AG09319 (cell line): ENCODE results near the gene CARNS1.

Source experiments
- DNase-seq: peaks from one replicate; pipeline ENCODE4 v3.0.0-alpha.2; 2010; ENCODE audit warnings: low read depth; ENCODE audit errors: extremely low read depth
- TF ChIP-seq, protein P1 (sequence below): IDR thresholded peaks from 2 replicates; pipeline ENCODE4 v1.5.1; 2011; ENCODE audit warnings: low read depth, mild to moderate bottlenecking, inconsistent platforms, low read length, moderate library complexity

CARNS1 gene, protein sequence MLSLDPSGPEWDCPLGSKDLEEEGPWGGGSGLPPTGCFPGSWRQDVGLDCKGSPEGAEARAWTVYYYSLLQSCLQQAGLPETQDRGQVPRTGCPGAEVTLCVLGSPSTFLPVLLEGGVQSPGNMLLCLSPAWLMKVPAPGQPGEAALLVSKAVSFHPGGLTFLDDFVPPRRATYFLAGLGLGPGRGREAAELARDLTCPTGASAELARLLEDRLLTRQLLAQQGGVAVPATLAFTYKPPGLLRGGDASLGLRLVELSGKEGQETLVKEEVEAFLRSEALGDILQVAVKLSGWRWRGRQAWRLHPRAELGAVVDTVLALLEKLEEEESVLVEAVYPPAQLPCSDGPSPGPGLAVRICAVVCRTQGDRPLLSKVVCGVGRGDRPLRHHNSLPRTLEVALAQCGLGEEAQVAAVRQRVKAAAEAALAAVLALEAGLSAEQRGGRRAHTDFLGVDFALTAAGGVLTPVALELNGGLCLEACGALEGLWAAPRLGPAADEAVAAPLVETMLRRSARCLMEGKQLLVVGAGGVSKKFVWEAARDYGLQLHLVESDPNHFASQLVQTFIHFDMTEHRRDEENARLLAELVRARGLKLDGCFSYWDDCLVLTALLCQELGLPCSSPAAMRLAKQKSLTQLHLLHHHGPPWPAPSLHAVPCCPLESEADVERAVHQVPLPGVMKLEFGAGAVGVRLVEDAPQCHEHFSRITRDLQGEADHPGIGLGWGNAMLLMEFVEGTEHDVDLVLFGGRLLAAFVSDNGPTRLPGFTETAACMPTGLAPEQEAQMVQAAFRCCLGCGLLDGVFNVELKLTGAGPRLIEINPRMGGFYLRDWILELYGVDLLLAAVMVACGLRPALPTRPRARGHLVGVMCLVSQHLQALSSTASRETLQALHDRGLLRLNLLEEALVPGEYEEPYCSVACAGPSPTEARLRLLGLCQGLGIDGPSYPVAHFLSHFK

DNA sequence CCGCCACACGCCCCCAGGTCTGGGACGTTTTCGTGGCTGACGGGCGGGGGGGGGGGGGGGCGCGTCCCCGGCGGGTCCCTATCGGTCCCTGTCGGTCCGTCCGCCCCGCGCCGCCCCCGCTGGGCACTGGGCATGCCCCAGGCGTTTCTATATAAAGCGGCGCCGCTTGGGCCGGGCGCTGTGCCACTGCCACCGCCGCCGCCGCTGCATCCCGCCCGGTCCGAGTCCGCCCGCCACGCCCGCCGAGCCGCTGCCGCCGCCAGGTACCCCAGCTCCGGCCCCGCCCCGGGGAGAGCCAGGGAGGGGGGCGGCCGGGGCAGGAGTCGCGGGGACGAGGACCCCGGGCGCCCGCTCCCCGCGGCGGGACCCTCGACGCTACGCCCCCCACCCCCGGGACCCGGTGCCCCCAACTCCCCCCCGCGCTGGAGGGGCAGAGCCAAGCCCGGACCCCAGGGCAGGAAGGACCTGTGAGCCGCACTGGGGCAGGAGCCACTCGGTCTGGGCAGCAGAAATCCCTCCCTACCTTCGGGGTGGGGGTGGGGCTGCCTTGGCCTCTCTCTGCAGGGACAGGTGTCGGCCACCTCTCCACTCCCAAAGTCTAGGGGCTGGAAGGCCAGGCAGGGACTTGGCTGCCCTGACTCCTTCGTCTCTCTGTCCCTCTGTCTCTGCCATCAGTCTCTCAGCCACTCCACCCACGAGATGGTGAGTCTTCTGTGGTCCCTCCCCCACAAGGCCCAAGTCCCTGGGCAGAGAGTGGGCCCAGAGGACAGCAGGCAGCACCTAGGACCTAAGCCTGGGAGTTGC lies at the start of gene CARNS1:
TSS of gene CARNS1 (plus strand) at position 178 of the 804 bp plus-strand sequence. CDS start at position 700, 522 bp downstream.
- no peak for DNase-seq
- TF ChIP-seq, protein P1, sequence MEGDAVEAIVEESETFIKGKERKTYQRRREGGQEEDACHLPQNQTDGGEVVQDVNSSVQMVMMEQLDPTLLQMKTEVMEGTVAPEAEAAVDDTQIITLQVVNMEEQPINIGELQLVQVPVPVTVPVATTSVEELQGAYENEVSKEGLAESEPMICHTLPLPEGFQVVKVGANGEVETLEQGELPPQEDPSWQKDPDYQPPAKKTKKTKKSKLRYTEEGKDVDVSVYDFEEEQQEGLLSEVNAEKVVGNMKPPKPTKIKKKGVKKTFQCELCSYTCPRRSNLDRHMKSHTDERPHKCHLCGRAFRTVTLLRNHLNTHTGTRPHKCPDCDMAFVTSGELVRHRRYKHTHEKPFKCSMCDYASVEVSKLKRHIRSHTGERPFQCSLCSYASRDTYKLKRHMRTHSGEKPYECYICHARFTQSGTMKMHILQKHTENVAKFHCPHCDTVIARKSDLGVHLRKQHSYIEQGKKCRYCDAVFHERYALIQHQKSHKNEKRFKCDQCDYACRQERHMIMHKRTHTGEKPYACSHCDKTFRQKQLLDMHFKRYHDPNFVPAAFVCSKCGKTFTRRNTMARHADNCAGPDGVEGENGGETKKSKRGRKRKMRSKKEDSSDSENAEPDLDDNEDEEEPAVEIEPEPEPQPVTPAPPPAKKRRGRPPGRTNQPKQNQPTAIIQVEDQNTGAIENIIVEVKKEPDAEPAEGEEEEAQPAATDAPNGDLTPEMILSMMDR = no peak

DNA sequence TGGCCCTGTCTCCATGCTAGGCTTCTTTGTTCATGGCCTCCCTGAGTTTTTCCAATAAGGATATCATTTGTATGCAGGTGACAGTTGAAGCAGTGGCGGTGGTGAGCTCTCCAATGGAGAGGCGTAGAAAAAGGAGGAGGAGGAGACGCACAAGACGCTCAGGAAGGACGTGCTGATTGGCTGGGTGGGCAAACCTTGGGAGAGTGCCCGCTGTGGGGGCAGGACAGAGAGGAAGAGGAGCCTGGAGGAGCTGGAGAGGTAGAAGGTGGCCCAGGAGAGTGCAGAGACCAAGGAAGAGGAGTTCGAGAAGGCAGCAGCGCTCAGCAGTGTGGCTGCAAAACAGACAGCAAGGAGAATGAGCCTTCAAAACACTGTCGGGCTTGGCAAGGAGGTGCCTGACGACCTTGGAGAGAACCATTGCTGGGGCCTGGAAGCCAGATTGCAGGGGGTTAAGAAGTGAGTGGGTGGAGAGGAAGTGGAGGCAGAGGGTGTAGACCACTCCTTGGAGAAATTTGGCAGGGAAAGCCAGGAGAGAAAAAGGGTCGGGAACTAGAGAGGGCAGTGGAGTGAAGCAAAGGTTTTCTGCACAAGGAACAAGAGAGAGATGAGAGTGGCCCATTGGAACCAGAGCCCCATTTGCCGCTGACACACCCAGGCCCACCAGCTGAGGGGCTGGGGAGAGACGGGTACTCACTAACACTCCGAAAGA lies 49.6 kb upstream of the CARNS1 start:
- no peak for DNase-seq
- TF ChIP-seq, protein P1 = no peak

DNA sequence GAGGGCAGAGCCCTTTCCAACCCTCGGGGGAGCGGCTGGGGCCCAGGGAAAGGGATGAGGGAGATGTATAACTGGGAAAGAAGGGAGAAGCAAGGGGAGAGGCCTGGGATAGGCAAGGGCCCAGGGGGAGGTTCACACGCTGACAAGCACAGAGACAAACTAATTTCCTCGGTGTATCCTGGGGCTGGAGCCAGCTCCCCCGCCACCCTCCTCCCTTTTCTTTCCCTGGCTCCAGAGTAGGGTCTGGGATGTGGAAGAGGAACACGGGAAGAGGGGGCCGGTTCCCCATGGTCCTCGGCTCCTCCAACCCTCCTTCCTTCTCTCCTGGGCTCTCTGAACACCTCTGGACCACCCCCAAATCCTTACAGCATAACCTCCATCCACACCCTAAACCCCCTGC lies 48.9 kb upstream of the CARNS1 start:
- TF ChIP-seq, protein P1 = no peak
- no peak for DNase-seq

DNA sequence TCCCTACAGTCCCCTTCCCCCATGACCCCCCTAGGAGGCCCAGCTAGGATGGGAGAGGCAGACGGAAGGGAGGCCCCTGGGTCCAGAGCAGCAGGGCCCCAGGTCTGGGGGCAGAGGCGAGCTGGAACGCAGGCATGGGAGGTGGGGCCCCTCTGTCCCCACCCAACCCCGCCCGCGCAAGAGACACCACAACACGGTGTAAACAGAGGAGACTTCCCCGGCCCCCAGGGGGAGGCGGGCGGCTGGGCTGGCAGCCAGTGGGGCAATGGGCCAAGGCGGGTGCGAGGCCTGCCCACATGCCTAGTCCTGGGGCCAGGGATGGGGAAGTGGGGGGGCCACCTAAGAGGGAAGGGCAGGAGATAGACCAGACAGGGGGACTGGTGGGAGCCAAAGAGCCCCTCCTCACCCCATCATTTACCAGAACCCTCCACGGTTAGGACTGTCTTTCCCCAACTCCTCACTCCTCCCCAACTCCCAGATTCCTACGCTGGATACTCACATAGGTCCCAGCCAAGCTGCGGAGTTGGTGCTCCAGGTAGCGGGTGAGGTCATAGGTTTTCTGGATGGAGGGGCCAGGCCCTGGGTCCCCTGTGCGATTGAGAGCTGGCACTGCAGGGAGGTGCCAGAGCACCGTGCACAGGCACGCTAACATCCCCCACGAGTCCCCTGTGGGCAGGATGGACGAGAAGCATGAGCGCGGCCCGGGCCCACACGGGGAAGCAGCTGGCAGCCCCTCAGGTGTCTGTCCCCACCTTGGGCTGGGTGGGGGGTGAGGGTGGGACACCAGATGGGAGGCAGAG lies 48.3 kb upstream of the CARNS1 start:
- TF ChIP-seq, protein P1 = no peak
- no peak for DNase-seq

DNA sequence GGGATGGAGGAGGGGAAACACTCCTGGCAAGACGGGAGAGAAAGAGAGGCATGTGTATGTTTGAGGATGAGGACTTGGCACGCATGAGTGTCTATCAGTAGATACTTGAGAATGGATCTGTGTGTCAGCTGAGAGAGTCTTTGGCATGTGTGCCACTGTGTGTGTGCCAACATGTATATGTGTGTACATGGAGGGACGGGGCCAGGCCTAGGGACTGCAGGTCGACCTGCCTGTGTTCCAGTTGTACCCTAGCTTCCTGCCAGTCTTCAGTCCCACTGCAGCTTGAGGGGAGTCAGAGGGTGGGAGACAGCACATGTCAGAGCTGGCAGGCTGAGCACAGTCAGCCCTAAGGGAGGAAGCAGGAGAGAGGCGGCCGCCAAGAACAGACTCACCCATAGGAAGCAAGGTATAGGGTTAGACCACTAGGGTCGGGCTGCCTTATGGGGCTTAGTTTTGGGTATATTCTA lies 47.7 kb upstream of the CARNS1 start:
- TF ChIP-seq, protein P1 = no peak
- no peak for DNase-seq

DNA sequence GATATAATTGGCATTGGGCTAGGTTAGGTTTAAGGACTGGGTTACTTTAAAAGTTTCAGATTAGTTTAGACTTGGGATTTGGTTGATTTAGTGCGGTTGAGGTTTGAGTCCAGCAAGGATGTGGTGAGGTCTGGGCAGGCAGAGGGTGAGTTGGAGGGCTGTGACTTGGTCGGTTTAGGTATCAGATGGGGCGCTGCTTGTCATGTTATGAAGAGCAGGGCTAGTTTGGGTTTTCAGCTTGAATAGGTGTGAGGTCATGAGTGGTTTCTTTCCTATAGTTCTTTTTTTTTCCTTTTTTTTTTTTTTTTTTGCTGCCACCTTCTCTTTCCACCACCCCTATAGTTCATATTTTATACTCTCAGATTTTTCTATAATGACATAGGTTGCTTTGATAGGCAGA lies 46.9 kb upstream of the CARNS1 start:
- TF ChIP-seq, protein P1 = no peak
- no peak for DNase-seq
